NT2/D1 (cell line): ENCODE measurements around the gene TUBB4B.
A peak's percentile ranks its signal among the peaks of the same experiment; 100 is the strongest.

ENCODE experiments used
- DNase-seq: peaks from one replicate; pipeline ENCODE4 v3.0.0-alpha.2; 2011; ENCODE audit warnings: low read depth, low spot score
- H3K27me3 ChIP-seq: 2 replicates; pipeline ENCODE4 v1.6.0; 2011; ENCODE audit warnings: mild to moderate bottlenecking; ENCODE audit not compliant: insufficient read length, insufficient read depth
- H3K36me3 ChIP-seq: 2 replicates; pipeline ENCODE4 v1.6.1; 2011; ENCODE audit warnings: mild to moderate bottlenecking, low read length, mixed read lengths; ENCODE audit not compliant: insufficient read depth, insufficient read length
- H3K4me1 ChIP-seq: 2 replicates; pipeline ENCODE4 v1.5.1; 2011; ENCODE audit not compliant: insufficient read depth, insufficient read length
- H3K4me3 ChIP-seq: 2 replicates; pipeline ENCODE4 v1.5.1; 2011; ENCODE audit warnings: low read depth; ENCODE audit not compliant: insufficient read length
- H3K9ac ChIP-seq: 2 replicates; pipeline ENCODE4 v1.6.0; 2011; ENCODE audit warnings: low read depth; ENCODE audit not compliant: insufficient read length
- H3K9me3 ChIP-seq: 2 replicates; pipeline ENCODE4 v1.5.1; 2011; ENCODE audit warnings: mild to moderate bottlenecking, low read length; ENCODE audit not compliant: insufficient read depth
- SUZ12 ChIP-seq: IDR thresholded peaks from 2 replicates; pipeline ENCODE4 v1.6.1; 2011; ENCODE audit not compliant: insufficient read length, insufficient read depth; ENCODE audit errors: extremely low read depth
- YY1 ChIP-seq: IDR thresholded peaks from 2 replicates; pipeline ENCODE4 v1.6.1; 2011; ENCODE audit not compliant: insufficient read length, insufficient read depth
- ZNF274 ChIP-seq: IDR thresholded peaks from 2 replicates; pipeline ENCODE4 v1.6.1; 2011; ENCODE audit warnings: mild to moderate bottlenecking, low read depth, low read length

Gene TUBB4B

DNA sequence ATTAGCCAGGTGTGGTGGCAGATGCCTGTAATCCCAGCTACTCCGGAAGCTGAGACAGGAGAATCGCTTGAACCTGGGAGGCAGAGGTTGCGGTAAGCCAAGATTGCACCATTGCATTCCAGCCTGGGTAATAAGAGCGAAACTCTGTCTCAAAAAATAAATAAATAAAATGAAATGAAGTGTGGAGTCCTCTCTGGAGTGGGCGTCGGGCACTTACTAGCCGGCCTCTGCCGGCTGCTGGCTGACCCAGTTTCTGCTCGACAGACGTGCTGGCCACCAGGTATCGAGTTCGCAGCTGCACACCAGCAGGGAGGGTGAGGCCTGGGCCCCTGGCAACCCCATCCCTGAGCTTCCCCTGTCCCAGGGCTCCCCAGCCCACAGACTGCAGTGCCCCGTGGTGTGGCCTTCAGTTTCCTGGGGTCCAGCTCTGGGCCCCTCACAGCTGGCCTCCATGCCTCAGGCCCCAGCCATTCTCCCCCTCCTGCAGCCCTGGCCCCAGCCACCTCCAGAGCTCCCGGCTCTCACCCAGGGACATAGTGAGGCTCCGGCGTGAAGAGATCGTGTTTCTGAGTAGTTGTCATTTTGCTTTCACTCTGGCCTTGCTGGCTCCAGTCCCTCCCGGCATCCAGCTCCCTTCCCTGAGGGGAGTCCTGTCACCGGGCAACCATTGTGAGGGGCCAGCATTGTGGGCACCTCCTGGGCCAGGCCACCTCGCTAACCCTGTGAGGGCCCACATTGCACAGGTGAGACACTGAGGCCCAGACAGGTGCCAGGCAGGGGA lies 6.2 kb downstream of the TUBB4B start:
- TF ChIP-seq SUZ12 (no peak), YY1 (no peak), ZNF274 (no peak)
- Histone ChIP-seq H3K4me3 (no peak overlapping the region), H3K36me3 (peaks cover 18% of the 10 kb centered on the region), H3K4me1 (peaks cover 45% of the 10 kb centered on the region), H3K27me3 (peaks cover 6% of the 10 kb centered on the region), H3K9me3 (no peaks in the 10 kb centered on the region), H3K9ac (peak overlapping the region; percentile 39)
- DNase-seq = no peak

DNA sequence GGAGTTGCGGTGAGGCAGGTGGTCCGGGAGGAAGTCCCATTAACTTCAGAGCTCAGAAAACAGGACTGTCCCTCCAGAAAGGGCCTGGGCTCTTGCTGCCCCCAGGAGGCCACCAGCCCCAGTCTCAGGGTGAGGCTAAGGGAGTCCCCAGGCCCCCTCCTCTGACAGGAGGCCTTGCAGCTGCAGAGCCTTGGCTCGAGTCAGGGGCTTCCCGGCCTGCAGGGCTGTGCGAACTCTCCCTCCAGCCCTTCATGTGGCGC lies 6.8 kb downstream of the TUBB4B start:
- TF ChIP-seq ZNF274 (no peak), SUZ12 (no peak), YY1 (no peak)
- H3K4me3 ChIP-seq = no peak overlapping the region
- peak overlapping the region; percentile 39 for H3K9ac ChIP-seq
- peaks cover 13% of the 10 kb centered on the region for H3K36me3 ChIP-seq
- DNase-seq = no peak
- peaks cover 6% of the 10 kb centered on the region for H3K27me3 ChIP-seq
- peaks cover 41% of the 10 kb centered on the region for H3K4me1 ChIP-seq
- H3K9me3 ChIP-seq = no peaks in the 10 kb centered on the region

DNA sequence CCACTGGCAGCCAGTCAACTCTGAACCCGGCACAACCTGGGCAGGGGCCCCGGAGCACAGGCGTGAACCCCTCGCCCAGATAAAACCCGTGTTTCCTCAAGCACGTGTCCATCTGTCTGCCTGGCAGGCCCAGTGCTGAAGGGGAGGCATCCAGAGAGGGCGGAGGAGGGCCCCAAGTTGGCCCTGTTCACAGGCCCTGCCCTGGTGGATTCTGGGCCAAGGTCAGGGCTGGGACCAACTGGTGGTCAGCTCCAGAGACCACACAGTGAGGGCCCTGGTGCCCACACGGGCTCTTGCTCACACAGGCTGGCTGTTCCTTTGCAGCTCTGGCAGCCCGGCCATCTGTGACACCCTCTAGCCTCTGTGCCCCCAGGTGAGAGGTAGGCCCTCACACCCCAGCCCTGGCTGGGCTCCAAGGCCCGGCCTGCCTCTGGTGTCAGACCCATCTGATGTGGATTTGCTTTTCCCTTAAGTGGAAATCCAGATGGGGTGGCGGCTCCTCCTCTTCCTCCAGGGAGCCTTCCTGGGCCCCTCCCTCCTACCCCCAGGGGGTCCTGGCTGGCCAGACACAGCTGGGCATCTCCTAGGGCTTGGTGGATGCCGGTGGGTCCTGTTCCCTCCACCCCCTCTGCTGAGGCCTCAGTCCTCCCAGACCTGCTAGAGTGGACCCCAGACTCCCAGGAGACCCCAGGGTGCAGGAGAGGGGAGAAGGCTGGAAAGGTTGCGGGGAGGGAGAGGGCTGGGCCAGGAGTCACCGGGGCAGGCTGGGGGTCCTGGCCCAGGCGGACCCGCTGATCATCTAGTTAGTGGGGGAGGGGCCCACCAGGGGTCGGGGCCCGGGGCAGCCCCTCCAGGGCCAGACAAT lies 9.5 kb downstream of the TUBB4B start:
- Histone ChIP-seq H3K9me3 (no peaks in the 10 kb centered on the region), H3K27me3 (peaks cover 6% of the 10 kb centered on the region), H3K4me1 (peaks cover 43% of the 10 kb centered on the region), H3K9ac (no peak overlapping the region), H3K4me3 (no peak overlapping the region), H3K36me3 (no peaks in the 10 kb centered on the region)
- TF ChIP-seq SUZ12 = no peak
- TF ChIP-seq ZNF274 = no peak
- no peak for TF ChIP-seq YY1
- no peak for DNase-seq

DNA sequence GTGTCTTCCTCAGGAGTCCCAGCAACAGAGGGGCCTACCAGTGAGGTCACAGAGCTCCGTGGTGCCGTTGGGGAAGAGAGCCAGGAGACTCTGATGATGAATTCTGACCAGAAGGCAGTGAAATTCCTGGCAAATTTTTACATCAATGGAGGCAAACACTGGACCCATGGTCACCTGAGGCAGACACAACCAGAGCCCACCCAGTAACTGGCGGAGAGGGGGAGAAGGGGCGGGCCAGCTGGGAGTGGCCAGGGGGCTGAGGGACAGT lies 10.0 kb downstream of the TUBB4B start, which contains the start of gene STPG3:
Gene STPG3 (plus strand): TSS at position 93 of the 268 bp plus-strand sequence. CDS start 1 bp downstream, at position 94.
- Histone ChIP-seq H3K4me3 (no peak within 1 kb of the TSS), H3K4me1 (peaks cover 43% of the 10 kb centered on the region), H3K36me3 (peaks cover 4% of the 10 kb centered on the region), H3K9ac (peak within 1 kb of the TSS; percentile 57), H3K9me3 (no peaks in the 10 kb centered on the region), H3K27me3 (peaks cover under 1% of the 10 kb centered on the region)
- no peak for DNase-seq
- TF ChIP-seq ZNF274 = no peak
- no peak for TF ChIP-seq SUZ12
- no peak for TF ChIP-seq YY1

DNA sequence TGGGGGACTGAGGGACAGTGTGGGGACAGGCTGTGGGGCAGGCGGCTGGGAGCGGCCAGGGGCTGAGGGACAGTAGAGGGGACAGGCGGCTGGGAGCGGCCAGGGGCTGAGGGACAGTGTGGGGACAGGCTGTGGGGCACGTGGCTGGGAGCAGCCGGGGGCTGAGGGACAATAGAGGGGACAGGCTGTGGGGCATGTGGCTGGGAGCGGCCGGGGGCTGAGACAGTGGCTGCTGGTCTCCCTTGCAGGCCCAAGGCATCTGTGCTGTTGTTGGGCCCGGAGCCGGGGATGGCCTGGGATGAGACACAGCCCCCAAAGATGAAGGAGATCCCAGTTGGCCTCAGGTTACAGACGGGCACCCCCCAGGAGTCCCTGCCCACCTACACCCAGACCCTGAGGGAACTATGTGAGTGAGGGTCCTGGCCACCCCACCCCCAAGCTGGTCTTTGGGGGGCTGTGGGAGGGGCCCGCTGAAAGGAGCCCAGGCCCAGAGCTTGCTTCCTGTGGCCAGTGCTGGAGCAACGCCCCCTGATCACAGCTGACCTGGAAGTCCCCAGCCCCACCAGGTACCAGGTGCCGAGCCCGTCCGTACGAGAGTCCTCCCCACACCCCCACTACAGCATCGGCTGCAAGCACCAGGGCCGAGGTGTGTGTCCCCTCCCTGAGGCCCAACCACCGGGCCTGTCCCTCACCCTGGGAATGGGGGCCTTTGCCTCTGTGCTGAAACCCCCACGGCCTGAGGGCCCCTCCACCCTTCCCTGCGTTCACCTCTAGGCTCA lies 10.6 kb downstream of the TUBB4B start:
- H3K36me3 ChIP-seq = peaks cover 9% of the 10 kb centered on the region
- H3K9me3 ChIP-seq = no peaks in the 10 kb centered on the region
- H3K9ac ChIP-seq = peak overlapping the region; percentile 57
- no peak overlapping the region for H3K4me3 ChIP-seq
- DNase-seq = no peak
- H3K27me3 ChIP-seq = no peaks in the 10 kb centered on the region
- no peak for TF ChIP-seq SUZ12
- no peak for TF ChIP-seq YY1
- TF ChIP-seq ZNF274 = no peak
- H3K4me1 ChIP-seq = peaks cover 42% of the 10 kb centered on the region

DNA sequence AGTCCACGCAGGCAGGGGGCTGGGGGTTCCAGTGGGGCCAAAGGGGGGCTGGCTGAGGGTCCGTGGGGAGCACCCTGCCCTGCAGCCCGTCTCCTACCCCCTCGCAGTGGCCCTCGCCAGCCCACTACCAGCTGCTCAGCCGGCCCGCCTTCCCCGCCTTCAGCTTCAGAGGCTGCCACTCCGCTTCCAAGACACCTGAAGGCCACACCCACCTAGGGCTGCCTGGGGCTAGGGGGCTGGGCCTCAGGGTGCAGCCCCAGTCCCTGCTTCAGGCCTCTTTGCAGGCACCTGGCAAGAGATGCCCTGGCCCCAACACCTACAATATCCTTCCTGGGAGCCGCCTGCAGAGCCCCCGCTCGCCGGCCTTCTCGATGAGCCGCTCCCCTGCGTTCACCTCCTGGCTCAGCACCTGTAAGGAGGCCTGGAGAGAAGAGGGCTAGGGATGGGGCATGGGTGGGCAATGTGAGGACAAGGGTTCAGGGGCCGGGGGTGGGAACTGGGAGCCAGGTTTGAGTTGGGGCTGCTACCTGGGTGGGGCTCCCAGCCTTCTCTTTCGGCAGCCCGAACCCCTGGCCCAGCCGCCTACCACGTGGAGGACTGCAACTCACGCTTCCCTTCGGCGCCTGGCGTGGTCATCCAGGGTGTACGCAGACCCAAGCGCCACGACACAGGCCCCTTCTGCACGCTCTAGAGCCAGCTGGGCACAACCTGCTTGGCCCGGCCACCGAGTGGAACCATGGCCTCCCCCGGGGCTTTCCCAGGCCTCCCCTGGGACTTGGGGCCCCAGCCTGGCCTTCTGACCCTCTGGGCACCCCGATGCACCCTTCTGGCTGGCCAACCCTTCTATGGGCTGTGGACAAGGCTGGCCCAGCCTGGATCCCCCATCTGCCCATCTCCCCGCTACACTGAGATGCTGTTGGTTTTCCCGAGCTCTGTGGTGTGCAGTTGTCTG lies 11.7 kb downstream of the TUBB4B start:
- H3K9ac ChIP-seq = peak overlapping the region; percentile 57
- peaks cover 32% of the 10 kb centered on the region for H3K4me1 ChIP-seq
- H3K9me3 ChIP-seq = no peaks in the 10 kb centered on the region
- peaks cover 18% of the 10 kb centered on the region for H3K36me3 ChIP-seq
- H3K4me3 ChIP-seq = no peak overlapping the region
- H3K27me3 ChIP-seq = no peaks in the 10 kb centered on the region
- no peak for DNase-seq
- TF ChIP-seq YY1 (no peak), SUZ12 (no peak), ZNF274 (no peak)
